ENCODE measurements around the gene S1PR3. TPM values are rescaled to one million over a fixed set of nuclear protein-coding genes. Genes with fewer than 3 reads are reported as not detected.

S1PR3 gene
- total and polyA plus RNA-seq, 12 donors = 3.6 to 61.6 (median 13.3) TPM

DNA sequence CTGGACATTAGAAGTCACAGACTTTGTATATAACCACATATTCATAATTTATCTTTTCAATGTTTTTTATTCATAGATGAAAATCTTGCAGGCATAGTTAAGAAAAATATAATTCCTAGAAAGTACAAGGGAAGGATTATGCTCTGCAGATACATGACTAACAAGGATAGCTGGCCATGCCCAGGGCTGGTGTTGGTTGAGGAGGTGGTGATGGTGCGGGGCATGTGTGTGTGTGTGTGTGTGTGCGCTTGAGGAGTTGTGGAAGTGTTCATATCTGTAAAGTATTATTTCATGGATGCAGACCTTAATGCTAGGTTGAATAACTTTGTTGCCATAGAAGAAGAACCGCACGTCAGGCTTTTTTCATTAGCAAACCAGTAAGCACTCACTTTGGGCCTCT is 1.3 kb downstream of the S1PR3 start:
- Histone ChIP-seq H3K4me1 (peaks cover 4 to 64% (median 40%) of the 10 kb centered on the region in 9 donors), H3K27me3 (peaks cover 0 to 37% (median 4%) of the 10 kb centered on the region in 7 donors), H3K27ac (peak overlapping the region in 3 of 10 donors; percentile 70 to 85 (median 83)), H3K9me3 (no peaks in the 10 kb centered on the region), H3K4me3 (peak overlapping the region; percentile 64 to 92 (median 76)), H3K36me3 (peaks cover 0 to 16% (median 0%) of the 10 kb centered on the region in 9 donors)
- intact Hi-C loops (cut with DNase I) = loop anchor here in 8 of 10 donors (5.0 to 10.0 kb wide), 11 partner anchors 40 to 338 kb away; no protein-coding TSS in a partner anchor
- no peak for DNase-seq
- WGBS, 2 donors = 61 to 70% methylated on average over 4 of the region's 4 CpGs
- TF ChIP-seq, protein P1, sequence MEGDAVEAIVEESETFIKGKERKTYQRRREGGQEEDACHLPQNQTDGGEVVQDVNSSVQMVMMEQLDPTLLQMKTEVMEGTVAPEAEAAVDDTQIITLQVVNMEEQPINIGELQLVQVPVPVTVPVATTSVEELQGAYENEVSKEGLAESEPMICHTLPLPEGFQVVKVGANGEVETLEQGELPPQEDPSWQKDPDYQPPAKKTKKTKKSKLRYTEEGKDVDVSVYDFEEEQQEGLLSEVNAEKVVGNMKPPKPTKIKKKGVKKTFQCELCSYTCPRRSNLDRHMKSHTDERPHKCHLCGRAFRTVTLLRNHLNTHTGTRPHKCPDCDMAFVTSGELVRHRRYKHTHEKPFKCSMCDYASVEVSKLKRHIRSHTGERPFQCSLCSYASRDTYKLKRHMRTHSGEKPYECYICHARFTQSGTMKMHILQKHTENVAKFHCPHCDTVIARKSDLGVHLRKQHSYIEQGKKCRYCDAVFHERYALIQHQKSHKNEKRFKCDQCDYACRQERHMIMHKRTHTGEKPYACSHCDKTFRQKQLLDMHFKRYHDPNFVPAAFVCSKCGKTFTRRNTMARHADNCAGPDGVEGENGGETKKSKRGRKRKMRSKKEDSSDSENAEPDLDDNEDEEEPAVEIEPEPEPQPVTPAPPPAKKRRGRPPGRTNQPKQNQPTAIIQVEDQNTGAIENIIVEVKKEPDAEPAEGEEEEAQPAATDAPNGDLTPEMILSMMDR (IDR thresholded peaks at IDR 0.05) = no peak
- ATAC-seq = no peak

DNA sequence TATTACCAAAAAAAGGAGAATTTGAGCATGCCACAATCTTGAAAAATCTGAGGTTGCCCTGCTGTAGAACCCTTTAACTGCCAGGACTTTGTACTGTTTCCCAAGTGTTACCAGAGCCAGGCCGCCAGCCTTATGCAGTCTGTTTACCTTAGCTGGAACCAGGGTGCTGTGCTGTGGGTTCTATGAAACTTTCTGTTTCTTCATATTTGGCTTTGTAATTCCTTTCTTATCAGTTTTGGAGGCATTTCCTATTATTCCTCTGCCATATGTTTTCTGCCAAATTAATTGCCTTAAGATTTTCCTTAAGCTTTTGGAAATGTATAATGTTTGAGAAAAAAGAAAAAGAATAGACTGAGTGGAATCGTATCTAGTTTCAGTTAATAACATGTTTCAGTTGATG is 2.1 kb downstream of the S1PR3 start:
- WGBS, 2 donors = 70 to 73% methylated on average over 2 of the region's 2 CpGs
- Histone ChIP-seq H3K36me3 (peaks cover 0 to 20% (median 0%) of the 10 kb centered on the region in 9 donors), H3K4me3 (peak overlapping the region in 8 of 10 donors; percentile 64 to 92 (median 78)), H3K9me3 (no peaks in the 10 kb centered on the region), H3K4me1 (peaks cover 6 to 70% (median 48%) of the 10 kb centered on the region in 9 donors), H3K27me3 (peaks cover 0 to 37% (median 4%) of the 10 kb centered on the region in 7 donors), H3K27ac (peak overlapping the region in 3 of 10 donors; percentile 16 to 83 (median 25))
- TF ChIP-seq, protein P1 (IDR thresholded peaks at IDR 0.05) = no peak
- intact Hi-C loops (cut with DNase I) = loop anchor here in 8 of 10 donors (5.0 to 10.0 kb wide), 11 partner anchors 41 to 339 kb away; no protein-coding TSS in a partner anchor
- no peak for DNase-seq
- ATAC-seq = no peak

DNA sequence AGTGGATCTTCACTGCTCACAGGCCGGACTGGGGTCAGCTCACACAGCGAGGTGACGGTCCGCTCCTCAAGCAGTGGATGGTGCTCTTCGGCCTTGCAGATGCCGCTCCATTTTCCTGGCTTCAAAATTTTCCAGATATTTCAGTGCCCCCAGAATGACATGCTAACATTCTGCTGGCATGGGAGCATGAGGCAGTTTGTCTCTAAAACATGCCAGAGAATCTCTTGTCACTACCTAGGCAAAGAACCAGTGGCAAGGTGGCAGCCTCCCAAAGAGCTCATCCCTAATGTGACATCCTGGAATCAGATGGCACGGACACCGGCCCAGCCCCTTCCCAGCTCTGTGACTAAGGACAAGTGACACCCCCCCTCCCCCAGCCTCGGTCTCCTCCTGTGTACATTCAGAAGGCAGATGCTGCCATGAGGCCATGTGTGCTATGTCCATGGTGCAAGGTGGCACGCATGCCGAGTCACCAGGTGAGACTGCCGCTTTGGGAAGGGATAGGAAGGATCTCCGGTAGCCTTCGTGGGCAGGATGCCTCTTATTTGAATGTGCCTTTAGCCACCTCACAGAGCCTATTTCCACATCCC is 2.7 kb downstream of the S1PR3 start:
- ATAC-seq = no peak
- Histone ChIP-seq H3K36me3 (peaks cover 0 to 20% (median 0%) of the 10 kb centered on the region in 9 donors), H3K27ac (peak overlapping the region in 2 of 10 donors; percentile 16 to 83), H3K9me3 (no peaks in the 10 kb centered on the region), H3K4me1 (peaks cover 12 to 72% (median 54%) of the 10 kb centered on the region in 9 donors), H3K4me3 (peak overlapping the region in 9 of 10 donors; percentile 14 to 92 (median 77)), H3K27me3 (peaks cover 0 to 37% (median 4%) of the 10 kb centered on the region in 7 donors)
- TF ChIP-seq, protein P1 (IDR thresholded peaks at IDR 0.05) = no peak
- 88 to 89% methylated on average over 14 of the region's 14 CpGs for WGBS, 2 donors
- intact Hi-C loops (cut with DNase I) = loop anchor here in 9 of 10 donors (2.0 to 10.0 kb wide), 12 partner anchors 42 to 397 kb away; no protein-coding TSS in a partner anchor
- no peak for DNase-seq

DNA sequence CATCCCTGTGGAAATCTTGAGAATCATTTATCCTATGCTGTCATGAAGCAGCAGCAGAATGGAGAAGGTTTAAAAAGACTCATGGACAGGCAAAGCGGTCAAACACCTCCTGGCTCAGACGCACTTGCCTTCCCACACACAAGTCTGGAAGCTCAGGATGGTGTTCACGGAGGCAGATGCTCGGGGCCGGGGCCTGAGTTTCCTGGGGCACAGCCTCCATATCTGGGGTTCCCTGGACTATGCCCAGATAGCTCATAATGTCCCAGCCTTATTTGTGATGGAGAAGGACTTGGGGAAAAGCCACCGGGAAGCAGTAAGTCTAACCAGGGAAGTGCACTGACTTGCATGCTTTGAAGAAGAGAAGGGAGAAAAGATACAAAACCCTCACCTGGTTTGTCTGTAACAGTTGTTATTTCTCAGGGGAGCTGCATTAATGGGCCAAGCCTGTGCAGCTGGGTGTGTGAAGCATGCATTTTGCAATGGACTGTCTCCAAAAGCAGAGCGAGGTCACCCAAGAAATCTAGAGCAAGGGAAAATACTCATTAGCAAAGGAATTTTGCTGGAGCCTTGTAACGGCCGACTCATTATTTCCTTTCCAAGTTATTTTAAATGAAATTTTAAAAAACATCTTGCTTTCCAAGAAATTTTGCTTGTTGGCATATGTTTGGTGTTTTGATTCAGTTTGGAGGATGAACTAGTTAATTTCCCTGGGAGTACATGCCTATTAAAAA is 3.4 kb downstream of the S1PR3 start:
- WGBS, 2 donors = 65 to 69% methylated on average over 9 of the region's 9 CpGs
- ATAC-seq (no peak), DNase-seq (no peak)
- H3K36me3 ChIP-seq = peaks cover 0 to 20% (median 0%) of the 10 kb centered on the region in 9 donors
- TF ChIP-seq, protein P1 (IDR thresholded peaks at IDR 0.05) = no peak
- H3K4me3 ChIP-seq = peak overlapping the region in 9 of 10 donors; percentile 14 to 92 (median 77)
- intact Hi-C loops (cut with DNase I) = loop anchor here in 9 of 10 donors (2.0 to 10.0 kb wide), 13 partner anchors 42 to 398 kb away; no protein-coding TSS in a partner anchor
- no peaks in the 10 kb centered on the region for H3K9me3 ChIP-seq
- H3K27ac ChIP-seq = peak overlapping the region in 2 of 10 donors; percentile 16 to 83
- peaks cover 0 to 34% (median 4%) of the 10 kb centered on the region in 7 donors for H3K27me3 ChIP-seq
- H3K4me1 ChIP-seq = peaks cover 12 to 72% (median 59%) of the 10 kb centered on the region in 9 donors
